NCI-H460 (cell line): ENCODE data around the gene WARS2. TPM values are rescaled to one million over a fixed set of nuclear protein-coding genes. Genes with fewer than 3 reads are reported as not detected.

ENCODE experiments used
- DNase-seq: peaks from one replicate; pipeline ENCODE4 v3.0.0-alpha.2; 2016; ENCODE audit warnings: low read depth; ENCODE audit errors: extremely low read depth
- small RNA-seq, 2 experiments: library from RNA; depleted of rRNA; stranded (forward); fragments of <200 nt; gene quantifications; one replicate each; pipeline ENCODE3, GENCODE V24; 2014
- total RNA-seq: library from RNA; depleted of rRNA; stranded (reverse); fragments of >200 nt; shearing (Covaris generic); gene quantifications from 2 replicates; pipeline ENCODE4 v1.2.3, GENCODE V29; 2014; rRNA removed

Gene WARS2
- total RNA-seq, 1 experiment from 2014 or later, result 17.6 TPM

DNA sequence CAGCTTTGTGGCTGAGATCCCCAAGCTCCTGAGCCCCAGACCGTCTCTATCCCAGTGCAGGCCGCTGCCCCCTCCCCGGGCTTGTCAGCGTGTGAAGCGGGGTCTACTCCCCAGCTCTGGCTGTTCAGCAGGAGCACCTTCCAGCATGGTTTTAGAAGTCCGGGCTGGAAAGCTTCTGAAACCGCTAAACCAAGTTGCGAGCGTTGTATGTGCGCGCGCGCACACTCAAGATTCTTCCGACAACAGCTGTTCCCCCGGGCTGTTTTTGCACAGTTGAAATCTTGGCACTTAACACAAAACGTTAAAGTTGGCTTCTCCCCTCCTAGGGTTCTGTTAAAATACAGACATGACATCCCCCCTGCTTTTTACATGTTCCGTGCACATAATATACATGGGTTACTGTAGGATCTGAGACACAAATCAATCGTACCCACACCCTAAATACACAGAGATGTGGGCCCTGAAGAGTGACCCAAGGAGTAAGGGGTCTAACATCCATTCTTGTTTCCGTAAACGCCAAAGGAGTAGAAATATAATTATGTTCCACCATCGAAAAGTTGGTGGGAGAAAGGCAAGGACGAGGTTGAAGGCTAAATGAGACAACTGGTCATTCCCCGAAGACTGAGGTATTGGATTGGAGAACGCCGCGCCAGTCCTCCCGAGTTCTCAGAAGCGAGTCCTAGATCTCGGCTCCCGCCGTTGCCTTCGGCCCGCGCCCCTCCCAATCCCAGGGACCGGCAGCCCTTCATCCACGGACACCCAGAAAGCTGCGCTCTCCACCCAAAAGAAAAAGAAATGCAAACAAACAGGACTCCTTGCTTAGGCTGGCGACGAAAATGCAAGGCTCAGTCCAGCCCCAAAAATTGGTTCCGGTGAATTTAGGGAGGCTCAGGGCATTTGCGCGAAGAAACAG lies 153.6 kb downstream of the WARS2 start:
- no peak for DNase-seq

DNA sequence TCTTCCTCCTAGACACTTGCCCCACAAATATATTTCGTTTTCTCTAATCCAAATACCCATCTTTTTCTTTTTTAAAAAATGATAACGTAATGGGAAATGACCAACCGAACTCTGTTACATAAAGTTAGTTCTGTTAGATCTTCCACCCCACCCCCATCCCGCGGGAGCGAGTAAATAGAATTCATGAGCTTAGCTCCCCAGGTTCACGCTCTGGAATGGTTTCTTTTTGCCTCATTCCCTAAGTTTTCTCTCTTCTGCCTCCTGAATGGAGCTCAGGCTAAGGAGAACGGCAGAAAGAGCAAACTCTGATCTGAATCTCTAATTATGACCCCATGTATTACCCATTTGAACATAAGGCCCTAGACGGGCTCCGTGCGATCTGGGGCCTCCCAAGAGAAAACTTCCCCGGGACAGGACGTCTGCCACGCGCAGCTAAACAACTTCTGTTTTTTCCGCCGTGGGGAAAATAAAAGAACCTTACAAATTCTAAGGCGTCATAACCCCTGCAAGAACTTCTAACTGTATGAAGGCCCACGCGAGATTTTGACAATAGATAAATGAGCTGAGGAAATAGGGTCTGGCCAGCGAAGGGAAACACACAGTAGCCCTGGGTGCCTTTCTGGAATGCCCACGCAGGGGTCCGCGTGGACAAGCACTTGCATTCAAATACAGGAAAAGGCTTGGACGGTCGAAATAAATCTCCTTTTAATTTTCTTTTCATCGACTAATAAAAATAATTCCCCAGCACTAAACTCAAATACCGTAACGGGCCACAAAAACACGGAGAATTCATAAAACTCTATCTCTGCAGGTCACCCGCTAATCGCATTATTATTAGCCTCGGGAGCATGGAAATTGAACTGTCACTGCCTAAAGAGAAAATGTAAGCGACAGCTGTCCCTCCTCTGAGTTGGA lies 154.6 kb downstream of the WARS2 start:
- no peak for DNase-seq

DNA sequence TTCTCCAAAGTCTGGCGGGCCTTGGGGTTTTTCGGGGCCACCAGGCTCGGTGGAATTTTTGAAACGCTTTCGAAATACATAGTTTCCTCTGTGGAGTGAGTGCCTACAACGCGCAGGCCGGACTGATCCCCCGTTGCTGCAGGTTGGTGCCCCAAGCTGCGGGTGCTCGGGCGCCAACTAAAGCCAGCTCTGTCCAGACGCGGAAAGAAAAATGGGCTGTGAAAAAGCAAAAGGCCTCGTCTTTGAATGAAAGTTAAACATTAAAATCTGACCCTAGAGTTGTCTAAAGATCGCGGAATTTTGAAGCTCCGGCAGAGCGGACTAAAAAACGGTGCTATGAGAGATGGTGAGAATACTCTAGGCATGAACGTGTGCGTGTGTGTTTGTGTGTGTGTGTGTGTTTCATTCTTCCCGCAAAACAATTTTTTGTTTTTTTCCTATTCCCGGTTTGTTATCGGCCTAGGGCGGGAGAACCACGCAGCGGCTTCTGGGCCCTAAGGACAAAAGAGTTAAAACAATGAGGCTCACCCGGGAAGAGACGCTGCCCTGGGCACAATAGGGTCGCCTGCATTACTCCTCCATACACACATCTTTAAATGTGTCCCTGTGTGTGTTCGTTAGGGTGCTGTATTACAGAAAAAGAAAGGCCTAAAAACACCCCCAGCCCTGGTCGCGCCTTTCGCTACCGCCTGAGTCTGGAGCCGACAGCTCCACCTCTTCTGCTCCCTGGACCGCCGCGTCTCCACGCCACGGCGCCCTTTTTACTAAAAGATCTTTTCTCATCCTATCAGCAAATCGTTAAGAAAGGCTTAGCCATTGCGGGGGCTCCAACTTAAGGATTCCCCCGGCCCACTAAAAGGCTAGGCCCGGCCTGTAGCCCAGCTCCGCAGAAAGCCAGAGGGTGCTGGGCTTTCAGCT lies 155.5 kb downstream of the WARS2 start:
- DNase-seq, result no peak

DNA sequence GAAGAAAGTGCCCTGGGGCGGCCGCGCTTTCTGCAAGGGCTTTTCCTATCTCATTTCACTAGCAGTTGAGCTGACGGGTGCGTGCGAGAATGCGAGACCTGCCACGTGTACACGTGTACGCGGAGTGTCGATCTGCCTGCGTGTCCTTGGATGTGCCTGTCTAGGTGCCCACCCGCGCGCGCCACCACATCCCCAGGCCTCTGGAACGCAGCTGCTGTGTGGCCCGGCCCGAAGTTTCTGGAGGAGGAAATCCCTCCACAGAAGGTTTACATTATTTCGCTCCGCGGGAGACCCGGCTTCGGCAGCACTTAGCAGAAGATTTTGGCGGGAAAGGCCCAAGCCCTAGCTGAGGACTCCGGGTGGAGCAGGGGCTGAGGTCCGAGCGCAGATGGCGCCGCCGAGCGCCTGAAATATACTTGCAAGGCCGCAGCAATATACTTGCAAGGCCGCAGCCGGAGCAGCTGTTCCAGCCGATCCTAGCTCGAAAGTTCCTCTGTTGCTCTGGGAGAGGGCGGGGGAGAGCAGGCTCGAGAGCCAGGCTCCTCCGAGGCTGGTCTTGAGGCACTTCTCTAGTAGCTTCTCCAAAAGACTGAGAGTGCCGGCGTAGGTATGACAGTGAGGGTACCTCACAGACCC lies 156.2 kb downstream of the WARS2 start:
- DNase-seq, result no peak

DNA sequence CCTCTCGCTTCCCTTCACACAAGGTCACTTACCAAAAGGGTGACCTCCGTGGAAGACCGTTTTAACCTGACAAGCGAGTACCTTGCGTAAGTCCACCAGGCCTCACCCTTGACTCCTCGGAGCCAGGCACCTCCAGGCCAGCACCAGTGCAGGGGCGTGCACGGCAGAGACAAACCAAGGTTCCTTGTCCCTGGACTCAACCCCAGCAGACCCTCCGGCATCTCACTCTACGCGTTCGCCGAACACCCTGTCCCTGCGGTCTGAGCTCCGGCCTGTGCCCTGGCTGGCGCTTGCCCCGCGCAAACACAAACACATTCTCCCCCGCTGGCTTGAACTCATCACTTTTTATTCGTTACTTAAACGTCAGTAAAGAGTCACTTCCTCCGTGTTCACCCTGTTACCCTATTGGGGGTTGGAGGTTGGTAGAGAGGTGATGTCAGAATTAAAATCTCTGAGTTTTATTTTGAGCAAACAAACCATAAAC lies 156.9 kb downstream of the WARS2 start:
- no peak for DNase-seq

DNA sequence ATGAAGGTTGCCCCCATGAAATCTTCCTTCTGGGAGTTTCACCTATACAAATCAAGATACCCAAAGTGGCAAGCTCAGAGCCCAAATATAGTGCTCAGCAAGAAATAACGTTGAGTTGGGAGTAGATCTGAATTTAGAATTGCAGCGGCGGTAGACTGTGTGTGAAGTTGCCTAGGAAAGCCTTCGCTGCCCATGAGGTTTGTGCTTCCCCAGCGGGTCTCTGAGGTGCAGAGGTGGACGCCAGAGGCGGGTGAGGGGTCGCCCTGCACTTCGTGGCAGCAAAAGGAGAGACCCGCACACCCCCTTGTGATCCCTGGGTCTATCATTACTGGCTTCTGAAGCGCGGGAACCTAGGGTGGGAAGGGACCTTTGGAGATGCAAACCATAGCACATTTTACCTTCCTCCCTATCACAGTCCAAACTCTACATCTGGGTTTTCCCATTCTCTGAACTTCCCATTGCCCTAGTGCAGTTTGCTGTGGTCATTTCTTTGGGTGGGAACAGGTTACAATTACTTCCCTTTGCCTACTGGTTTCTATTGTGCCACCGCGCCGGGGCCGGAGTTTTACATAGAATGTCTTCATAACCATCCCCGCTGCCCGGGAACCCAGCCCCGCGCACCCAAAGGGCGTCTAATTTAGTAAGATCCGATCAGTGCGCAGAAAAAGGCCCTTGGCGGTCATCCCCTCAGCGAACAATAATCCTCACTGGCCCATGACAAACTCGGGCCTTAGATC lies 157.5 kb downstream of the WARS2 start:
- no peak for DNase-seq

DNA sequence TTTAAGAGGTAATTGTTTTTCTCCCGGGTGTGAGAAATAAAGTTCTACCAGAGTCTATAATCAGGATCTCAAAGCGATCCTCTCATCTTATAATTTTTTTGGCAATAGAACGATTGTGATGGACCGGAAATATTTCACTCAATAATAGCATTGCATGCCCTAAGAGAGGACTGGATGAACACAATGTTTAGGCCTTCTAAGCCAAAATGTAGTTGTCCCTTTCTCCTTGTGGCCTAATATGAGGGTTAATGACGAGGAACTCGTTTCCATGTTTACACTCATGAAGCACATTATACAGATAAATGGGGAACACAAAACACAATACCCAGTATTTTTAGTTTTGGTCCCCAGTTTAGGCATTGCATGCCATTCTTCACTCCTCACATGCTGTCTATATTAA lies 158.2 kb downstream of the WARS2 start:
- no peak for DNase-seq

DNA sequence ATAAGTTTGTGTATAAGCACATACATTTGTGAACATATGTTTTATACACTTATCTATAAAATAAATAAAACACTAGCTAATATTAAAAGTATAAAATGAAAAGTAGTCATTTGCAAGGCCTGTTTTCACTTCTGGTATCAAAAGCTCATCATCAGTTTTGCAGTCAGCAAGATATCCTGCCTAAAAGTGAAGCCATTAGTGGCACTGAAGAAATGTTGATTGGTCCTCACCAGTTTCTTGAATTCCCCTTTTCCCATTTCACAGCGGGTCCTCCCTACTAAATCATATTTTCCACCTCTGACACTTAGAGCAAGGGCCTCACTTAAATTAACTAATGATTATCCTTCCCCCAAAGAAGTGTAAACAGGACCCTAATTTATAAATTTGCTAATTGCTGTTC lies 159.0 kb downstream of the WARS2 start:
- no peak for DNase-seq

Small RNA genes within 50 kb of the gene (small RNA-seq; reads per million reads assigned to genes)
- gene AL139420.2, result 0 reads per million in 2 experiments

Other genes starting within 250 kb of the WARS2 start
- gene TBX15, start 152.3 kb downstream of the WARS2 start, total RNA-seq, result not detected in 2 replicates
- not detected in 2 replicates for gene HAO2, start 228.1 kb upstream of the WARS2 start, total RNA-seq